Smooth muscle cell of bladder (primary cell): ENCODE data around the gene ZNF366. TPM values are rescaled to one million over a fixed set of nuclear protein-coding genes. Genes with fewer than 3 reads are reported as not detected.

ENCODE experiments used
- total RNA-seq: library from RNA; depleted of rRNA; stranded (reverse); fragments of >200 nt; gene quantifications from 2 replicates; pipeline ENCODE4 v1.2.3, GENCODE V29; 2014

The ZNF366 gene
- not detected in 2 replicates for total RNA-seq

GRCh38 chr5:72507231-72507906, at the start of gene ZNF366:
Gene ZNF366, minus strand, starts transcription at chr5:72507410. Its CDS starts 45,914 bp downstream, at chr5:72461496.

Other genes starting within 250 kb of the ZNF366 start
- 71.9 and 79.1 TPM in 2 replicates for gene MRPS27, start 187.2 kb downstream of the ZNF366 start, total RNA-seq
- 5.7 and 9.4 TPM in 2 replicates for gene PTCD2, start 187.0 kb downstream of the ZNF366 start, total RNA-seq